SK-N-SH treated with all-trans-retinoic acid at 6 μM for 48 hours (cell line): ENCODE measurements around the gene DMBT1.

Experiments used
- ARNTL ChIP-seq: fragments of 450-650 bp; formaldehyde crosslinking; IDR thresholded peaks from 2 replicates; pipeline ENCODE4 v1.5.0; 2020; ENCODE audit warnings: low read depth, mild to moderate bottlenecking, moderate library complexity, borderline replicate concordance
- CREB5 ChIP-seq: fragments of 250-450 bp; sonication (Bioruptor Pico); IDR thresholded peaks from 2 replicates; pipeline ENCODE4 v1.5.1; 2020; ENCODE audit warnings: low read depth, mild to moderate bottlenecking, moderate library complexity
- PATZ1 ChIP-seq: fragments of 250-450 bp; sonication (Bioruptor Pico); IDR thresholded peaks from 2 replicates; pipeline ENCODE4 v1.8.0; 2020; ENCODE audit warnings: mild to moderate bottlenecking, moderate library complexity, borderline replicate concordance

GRCh38 chr10:122689146-122689820 is 128.7 kb downstream of the DMBT1 start:
- no peak for TF ChIP-seq PATZ1 (CRISPR knock-in tag)
- TF ChIP-seq CREB5 = no peak
- no peak for TF ChIP-seq ARNTL (CRISPR knock-in tag)
